GM06990 (cell line): ENCODE results near the gene EIF4EBP2.

Source experiments
- DNase-seq: peaks from one replicate; pipeline ENCODE4 v3.0.0-alpha.2; 2011; ENCODE audit not compliant: insufficient read length; ENCODE audit errors: extremely low read depth
- H3K27me3 ChIP-seq: replicated peaks from 2 replicates; pipeline ENCODE4 v1.6.0; 2011; ENCODE audit warnings: low read length; ENCODE audit not compliant: control insufficient read depth, insufficient read depth
- H3K36me3 ChIP-seq: 2 replicates; pipeline ENCODE4 v1.5.1; 2011; ENCODE audit warnings: low read length; ENCODE audit not compliant: control insufficient read depth, insufficient read depth
- H3K4me3 ChIP-seq: replicated peaks from 2 replicates; pipeline ENCODE4 v1.5.1; 2011; ENCODE audit warnings: low read depth, mild to moderate bottlenecking, control low read depth, low read length
- TF ChIP-seq, protein P1 (sequence below): IDR thresholded peaks from 2 replicates; pipeline ENCODE4 v1.5.1; 2011; ENCODE audit warnings: low read length, control low read depth, mild to moderate bottlenecking, inconsistent platforms; ENCODE audit not compliant: insufficient read depth, poor library complexity, severe bottlenecking

The EIF4EBP2 gene

DNA sequence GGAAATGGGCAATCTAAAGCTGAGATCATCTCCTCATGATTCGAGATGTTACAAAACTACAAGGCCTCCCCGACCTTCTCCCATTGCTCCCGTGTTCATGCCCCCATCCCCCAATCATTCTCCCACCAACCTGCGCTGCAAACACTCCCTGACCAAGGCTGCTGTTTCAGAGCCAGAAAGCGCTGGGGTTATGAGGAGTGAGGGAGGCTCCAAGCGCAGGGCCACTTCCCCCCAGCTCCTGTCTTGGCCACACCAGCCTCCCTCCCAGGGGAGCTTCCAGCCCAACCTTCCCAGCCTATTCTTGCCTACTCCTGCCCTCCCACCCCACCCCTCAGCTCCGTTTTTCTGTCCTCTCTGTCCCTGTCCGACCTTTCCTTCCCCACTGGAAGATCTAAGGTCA, 52.2 kb downstream of the EIF4EBP2 start:
- Histone ChIP-seq H3K36me3 (no peaks in the 10 kb centered on the region), H3K4me3 (no peak overlapping the region), H3K27me3 (no peaks in the 10 kb centered on the region; the same call in 1 of the 2 replicates)
- TF ChIP-seq, protein P1, sequence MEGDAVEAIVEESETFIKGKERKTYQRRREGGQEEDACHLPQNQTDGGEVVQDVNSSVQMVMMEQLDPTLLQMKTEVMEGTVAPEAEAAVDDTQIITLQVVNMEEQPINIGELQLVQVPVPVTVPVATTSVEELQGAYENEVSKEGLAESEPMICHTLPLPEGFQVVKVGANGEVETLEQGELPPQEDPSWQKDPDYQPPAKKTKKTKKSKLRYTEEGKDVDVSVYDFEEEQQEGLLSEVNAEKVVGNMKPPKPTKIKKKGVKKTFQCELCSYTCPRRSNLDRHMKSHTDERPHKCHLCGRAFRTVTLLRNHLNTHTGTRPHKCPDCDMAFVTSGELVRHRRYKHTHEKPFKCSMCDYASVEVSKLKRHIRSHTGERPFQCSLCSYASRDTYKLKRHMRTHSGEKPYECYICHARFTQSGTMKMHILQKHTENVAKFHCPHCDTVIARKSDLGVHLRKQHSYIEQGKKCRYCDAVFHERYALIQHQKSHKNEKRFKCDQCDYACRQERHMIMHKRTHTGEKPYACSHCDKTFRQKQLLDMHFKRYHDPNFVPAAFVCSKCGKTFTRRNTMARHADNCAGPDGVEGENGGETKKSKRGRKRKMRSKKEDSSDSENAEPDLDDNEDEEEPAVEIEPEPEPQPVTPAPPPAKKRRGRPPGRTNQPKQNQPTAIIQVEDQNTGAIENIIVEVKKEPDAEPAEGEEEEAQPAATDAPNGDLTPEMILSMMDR: no peak
- DNase-seq: no peak

DNA sequence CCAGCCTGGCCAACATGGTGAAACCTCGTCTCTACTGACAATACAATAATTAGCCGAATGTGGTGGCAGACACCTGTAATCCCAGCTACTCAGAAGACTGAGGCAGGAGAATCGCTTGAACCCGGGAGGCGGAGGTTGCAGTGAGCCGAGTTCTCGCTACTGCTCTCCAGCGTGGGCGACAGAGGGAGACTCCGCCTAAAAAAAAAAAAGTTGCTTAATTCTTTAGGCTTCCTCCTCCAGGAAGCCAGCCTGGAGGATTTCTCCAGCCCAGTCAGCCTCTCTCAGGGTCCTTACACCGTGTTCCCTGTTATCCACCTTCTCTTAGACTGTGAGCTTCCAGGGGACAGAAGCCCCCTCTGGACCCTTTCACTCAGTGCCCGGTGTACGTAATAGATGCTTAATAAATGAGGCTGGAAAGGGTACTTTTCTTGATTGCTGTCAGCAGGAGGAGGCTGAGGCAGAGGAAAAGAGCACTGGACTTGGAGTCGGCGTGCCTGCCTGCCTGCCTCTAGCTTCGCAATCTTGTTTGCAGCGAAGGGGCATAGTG, 53.9 kb downstream of the EIF4EBP2 start:
- Histone ChIP-seq H3K4me3 (no peak overlapping the region), H3K36me3 (no peaks in the 10 kb centered on the region), H3K27me3 (no peaks in the 10 kb centered on the region; the same call in 1 of the 2 replicates)
- no peak for DNase-seq
- TF ChIP-seq, protein P1: no peak

DNA sequence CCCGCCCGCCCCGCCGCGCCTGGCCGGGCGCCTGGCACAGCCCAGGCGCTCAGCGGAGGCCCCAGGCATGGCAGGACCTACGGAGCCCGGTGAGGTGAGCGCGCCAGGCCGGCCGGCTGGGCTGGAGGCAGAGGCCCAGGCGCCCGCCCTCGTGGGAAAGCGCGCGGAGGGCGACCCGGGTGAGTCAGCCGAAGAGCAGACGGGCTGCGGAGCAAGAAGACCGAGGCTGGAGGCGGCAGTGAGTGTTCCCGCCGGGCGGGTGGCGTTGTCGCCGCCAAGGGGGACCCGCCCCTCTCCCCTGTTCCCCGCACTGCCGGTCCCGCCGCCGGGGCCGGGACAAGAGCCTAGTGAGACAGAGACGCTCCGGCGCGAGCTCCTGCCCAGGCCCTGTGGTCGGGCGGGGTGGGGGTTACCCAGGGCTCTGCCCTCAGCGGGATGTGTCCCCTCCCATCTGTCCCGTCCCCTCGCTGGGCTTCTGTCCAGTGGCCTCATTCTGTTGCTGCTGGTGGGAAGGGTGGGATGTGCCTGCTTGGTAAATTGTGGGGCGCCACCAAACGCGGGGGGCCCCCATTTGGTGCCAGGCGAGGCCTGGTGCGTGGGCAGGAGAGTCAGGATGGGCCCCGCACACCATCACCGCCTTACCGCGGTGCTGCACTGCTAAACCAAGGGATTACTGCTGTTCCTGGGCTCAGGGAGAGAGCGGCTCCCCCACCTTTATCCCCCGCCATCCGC, 54.5 kb downstream of the EIF4EBP2 start:
- H3K4me3 ChIP-seq: no peak overlapping the region
- H3K27me3 ChIP-seq: no peaks in the 10 kb centered on the region; the same call in 1 of the 2 replicates
- no peak for DNase-seq
- TF ChIP-seq, protein P1: no peak
- H3K36me3 ChIP-seq: no peaks in the 10 kb centered on the region

DNA sequence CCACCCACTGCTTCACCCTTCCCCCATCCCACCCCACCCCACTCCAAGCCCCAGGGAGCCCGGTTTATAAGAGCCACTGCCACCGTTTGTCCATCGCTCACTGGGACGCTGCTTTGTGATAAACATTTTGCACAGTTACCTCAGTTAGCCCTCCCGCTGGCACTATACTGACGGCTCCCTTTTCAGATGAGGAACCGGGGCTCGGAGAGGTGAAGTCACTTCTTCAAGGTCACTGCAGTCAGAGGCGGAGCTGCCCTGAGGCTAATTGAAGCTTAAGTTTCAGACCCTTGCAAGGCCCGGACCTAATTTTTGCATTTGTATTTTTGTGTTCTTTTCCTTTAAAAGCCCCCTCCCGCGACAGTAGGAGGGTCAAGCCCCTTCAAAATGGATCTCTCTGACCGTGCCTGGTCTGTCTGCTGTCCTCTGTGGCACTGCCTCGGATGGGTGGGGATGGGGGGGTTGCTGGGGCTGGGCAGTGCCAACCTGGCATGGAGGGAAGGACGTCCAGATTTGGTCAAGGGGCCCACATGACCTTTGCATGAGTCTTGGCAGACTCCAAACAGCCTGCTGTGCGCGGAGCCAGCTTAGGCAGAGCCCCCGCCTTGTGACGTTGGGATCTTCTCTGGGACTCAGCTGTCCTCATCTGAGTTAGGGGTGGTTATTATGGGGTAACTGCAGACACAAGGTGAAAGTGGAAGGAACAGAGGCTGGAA, 55.3 kb downstream of the EIF4EBP2 start:
- no peaks in the 10 kb centered on the region for H3K36me3 ChIP-seq
- TF ChIP-seq, protein P1: no peak
- DNase-seq: no peak
- no peak overlapping the region for H3K4me3 ChIP-seq
- no peaks in the 10 kb centered on the region; the same call in 1 of the 2 replicates for H3K27me3 ChIP-seq

DNA sequence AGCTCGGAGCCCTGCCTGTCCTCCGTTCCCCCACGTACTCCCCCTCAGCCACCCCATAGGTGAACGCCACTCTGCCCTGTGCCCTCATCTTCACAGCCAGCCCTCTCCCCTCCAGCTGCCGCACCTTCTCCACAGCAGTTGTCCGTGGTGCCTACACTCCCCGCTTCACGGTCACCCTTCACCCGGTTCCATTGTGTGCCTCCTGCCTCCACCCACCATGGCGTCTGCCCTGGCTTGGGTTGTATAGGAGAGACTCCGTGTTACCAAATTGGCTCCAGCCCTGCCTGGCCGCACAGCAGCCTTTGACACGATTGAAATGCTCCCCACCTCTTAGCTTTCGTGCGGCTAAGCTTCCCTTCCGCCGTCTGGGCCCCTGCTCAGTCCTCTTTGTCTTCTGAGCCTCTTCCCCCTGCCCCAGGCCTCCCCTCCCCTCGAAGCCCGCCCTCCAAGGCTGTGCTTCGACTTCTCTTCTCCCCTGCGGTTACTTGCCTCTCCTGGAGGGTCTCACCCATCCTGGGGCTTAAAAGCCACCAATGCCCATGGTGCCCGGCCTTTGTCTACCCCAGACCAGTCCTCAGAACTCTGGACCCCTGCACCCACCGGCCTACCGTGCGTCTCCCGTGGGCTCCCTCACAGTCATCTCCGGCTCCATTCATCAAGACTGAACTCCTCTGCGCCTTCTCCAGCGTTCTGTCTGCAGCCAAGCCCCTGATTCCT, 56.0 kb downstream of the EIF4EBP2 start:
- H3K27me3 ChIP-seq: no peaks in the 10 kb centered on the region; the same call in 1 of the 2 replicates
- TF ChIP-seq, protein P1: no peak
- no peak for DNase-seq
- H3K36me3 ChIP-seq: no peaks in the 10 kb centered on the region
- no peak overlapping the region for H3K4me3 ChIP-seq
